Vagina (tissue), 2 donors: ENCODE results near the gene PSMG3. TPM values are rescaled to one million over a fixed set of nuclear protein-coding genes. Genes with fewer than 3 reads are reported as not detected.

Experiments
- DNase-seq, 2 donors: peaks; one replicate each; pipeline ENCODE4 v3.0.0-alpha.2; 2017; ENCODE audit errors: extremely low spot score in 2 of 2
- H3K27ac ChIP-seq: fragments of 200-600 bp; sonication (generic); one replicate; pipeline ENCODE4 v1.5.1; 2019
- H3K27me3 ChIP-seq: fragments of 200-600 bp; sonication (generic); one replicate; pipeline ENCODE4 v1.5.1; 2019
- H3K36me3 ChIP-seq, 2 donors: fragments of 200-600 bp; sonication (generic); one replicate each; pipeline ENCODE4 v1.5.1; 2017 to 2019
- H3K4me1 ChIP-seq: fragments of 200-600 bp; sonication (generic); one replicate; pipeline ENCODE4 v1.5.1; 2019
- H3K4me3 ChIP-seq, 2 donors: fragments of 200-600 bp; sonication (generic); 1 replicate in 1 of 2; 2 replicates in 1 of 2; pipeline ENCODE4 v1.5.1; 2016 to 2019
- H3K9me3 ChIP-seq: fragments of 200-600 bp; sonication (generic); one replicate; pipeline ENCODE4 v1.5.1; 2019
- POLR2A ChIP-seq, 2 donors: fragments of 450-650 bp; IDR thresholded peaks; one replicate each; pipeline ENCODE4 v1.6.1; 2017; ENCODE audit warnings: antibody characterized with exemption in 2 of 2, mild to moderate bottlenecking in 2 of 2, moderate library complexity in 2 of 2
- POLR2AphosphoS5 ChIP-seq, 2 donors: sonication (generic); formaldehyde crosslinking; IDR thresholded peaks; one replicate each; pipeline ENCODE4 v1.9.0; 2017; ENCODE audit warnings: antibody characterized with exemption in 2 of 2, mild to moderate bottlenecking in 2 of 2, low read depth in 1 of 2; ENCODE audit not compliant: insufficient read depth in 1 of 2
- intact Hi-C: fragments of 100-400 bp; cut with DNase I; formaldehyde crosslinking; loops from one replicate; pipeline ENCODE4 v1.15.1; 2023
- total RNA-seq: library from RNA; depleted of rRNA; stranded (reverse); fragments of >200 nt; gene quantifications from one replicate; pipeline ENCODE4 v1.2.3, GENCODE V29; 2016
- TF ChIP-seq, protein P1 (sequence below), 3 experiments: fragments of 450-650 bp in 2 of 3; fragments of 200-600 bp in 1 of 3; sonication (generic) in 1 of 3; IDR thresholded peaks; one replicate each; pipeline ENCODE4 v1.5.1; 2017 to 2019; ENCODE audit warnings: antibody characterized with exemption in 3 of 3, mild to moderate bottlenecking in 2 of 3, moderate library complexity in 2 of 3

PSMG3 gene
- total RNA-seq, 1 donor from 2014 or later = 49.6 TPM

DNA sequence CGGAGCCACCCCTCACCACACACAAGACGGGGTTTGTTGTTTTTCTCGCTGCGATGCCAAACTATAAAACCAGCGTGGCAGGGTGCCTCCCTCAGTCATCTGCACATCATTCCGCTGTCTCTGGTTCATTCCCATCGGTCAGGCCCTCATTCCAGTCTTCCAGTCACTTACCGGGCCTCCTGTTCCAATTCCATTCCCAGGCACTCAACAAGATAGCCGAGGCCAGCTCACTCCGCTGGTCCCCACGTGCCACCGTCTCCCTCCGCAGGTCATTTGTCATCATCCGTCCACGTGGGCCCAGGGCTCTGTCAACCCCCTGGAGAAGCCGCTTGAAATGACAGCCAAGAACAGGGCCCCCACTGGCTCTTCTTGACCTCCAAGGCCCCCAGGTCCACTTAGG is 7.7 kb downstream of the PSMG3 start:
- TF ChIP-seq, protein P1, sequence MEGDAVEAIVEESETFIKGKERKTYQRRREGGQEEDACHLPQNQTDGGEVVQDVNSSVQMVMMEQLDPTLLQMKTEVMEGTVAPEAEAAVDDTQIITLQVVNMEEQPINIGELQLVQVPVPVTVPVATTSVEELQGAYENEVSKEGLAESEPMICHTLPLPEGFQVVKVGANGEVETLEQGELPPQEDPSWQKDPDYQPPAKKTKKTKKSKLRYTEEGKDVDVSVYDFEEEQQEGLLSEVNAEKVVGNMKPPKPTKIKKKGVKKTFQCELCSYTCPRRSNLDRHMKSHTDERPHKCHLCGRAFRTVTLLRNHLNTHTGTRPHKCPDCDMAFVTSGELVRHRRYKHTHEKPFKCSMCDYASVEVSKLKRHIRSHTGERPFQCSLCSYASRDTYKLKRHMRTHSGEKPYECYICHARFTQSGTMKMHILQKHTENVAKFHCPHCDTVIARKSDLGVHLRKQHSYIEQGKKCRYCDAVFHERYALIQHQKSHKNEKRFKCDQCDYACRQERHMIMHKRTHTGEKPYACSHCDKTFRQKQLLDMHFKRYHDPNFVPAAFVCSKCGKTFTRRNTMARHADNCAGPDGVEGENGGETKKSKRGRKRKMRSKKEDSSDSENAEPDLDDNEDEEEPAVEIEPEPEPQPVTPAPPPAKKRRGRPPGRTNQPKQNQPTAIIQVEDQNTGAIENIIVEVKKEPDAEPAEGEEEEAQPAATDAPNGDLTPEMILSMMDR (IDR thresholded peaks at IDR 0.05) = no peak
- no peak for TF ChIP-seq POLR2AphosphoS5 (IDR thresholded peaks at IDR 0.05; ENCODE audit: insufficient read depth in 1 of 2, low read depth in 1 of 2)
- no peak for TF ChIP-seq POLR2A (IDR thresholded peaks at IDR 0.05)
- Histone ChIP-seq H3K9me3 (no peaks in the 10 kb centered on the region), H3K4me1 (peaks cover 19% of the 10 kb centered on the region), H3K27me3 (no peaks in the 10 kb centered on the region), H3K4me3 (no peak overlapping the region), H3K27ac (no peak overlapping the region), H3K36me3 (no peaks in the 10 kb centered on the region)
- intact Hi-C loops = loop anchor here (10.0 kb wide), 1 partner anchor 57 kb away; the partner anchor contains the start of gene INTS1
- DNase-seq = no peak

DNA sequence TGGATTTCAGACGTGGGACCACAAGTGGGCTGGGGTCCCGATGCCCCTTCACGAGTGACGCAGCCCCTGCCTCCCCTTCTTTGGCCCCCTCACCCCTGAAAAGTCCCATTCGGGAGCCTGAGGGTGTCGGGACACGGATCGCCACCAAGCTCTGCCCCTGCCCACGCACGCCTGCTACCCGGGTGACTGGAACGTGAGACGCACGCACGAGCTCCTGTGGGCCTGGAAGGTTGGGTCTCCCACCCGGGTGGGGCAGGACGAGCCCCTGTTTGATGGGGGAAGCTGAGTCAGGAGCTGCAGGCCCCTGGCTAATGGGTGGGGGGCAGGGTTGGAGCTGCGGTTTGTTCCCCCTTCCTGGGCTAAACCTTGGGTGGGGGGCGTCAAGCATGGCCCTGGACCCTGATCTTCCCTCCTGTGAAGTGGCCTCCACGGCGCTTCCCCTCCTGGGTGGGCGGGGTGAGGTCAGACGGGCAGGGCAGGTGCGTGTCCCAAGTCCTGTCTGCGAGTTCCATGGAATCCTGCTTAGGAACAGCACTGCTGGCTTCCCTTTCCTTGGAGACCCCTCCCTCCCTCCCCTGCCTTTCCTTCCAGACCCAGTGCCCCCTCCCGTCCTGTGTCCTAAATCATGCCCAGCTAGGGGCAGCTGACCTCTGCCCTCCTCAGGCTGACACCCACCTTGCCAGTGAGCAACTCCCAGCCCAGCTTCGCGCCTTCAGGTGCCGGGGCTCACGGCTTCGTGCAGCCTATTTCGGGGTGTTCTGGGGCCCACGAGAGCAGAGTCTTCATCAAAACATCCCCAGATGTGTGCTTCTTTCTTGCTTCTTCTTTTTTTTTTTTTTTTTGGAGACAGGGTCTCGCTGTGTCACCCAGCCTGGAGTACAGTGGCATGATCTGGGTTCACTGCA is 8.5 kb downstream of the PSMG3 start:
- DNase-seq = no peak
- H3K4me1 ChIP-seq = peaks cover 12% of the 10 kb centered on the region
- no peaks in the 10 kb centered on the region for H3K9me3 ChIP-seq
- no peak for TF ChIP-seq POLR2A (IDR thresholded peaks at IDR 0.05)
- no peak for TF ChIP-seq POLR2AphosphoS5 (IDR thresholded peaks at IDR 0.05; ENCODE audit: insufficient read depth in 1 of 2, low read depth in 1 of 2)
- TF ChIP-seq, protein P1 (IDR thresholded peaks at IDR 0.05) = no peak
- no peaks in the 10 kb centered on the region for H3K27me3 ChIP-seq
- peak overlapping the region; percentile 78 for H3K27ac ChIP-seq
- H3K4me3 ChIP-seq = no peak overlapping the region
- intact Hi-C loops = loop anchor here (10.0 kb wide), 1 partner anchor 56 kb away; the partner anchor contains the start of gene INTS1
- H3K36me3 ChIP-seq = no peaks in the 10 kb centered on the region

GRCh38 chr7:1560620-1561031 is 9.2 kb downstream of the PSMG3 start:
- intact Hi-C loops = loop anchor here (10.0 kb wide), 1 partner anchor 56 kb away; the partner anchor contains the start of gene INTS1
- Histone ChIP-seq H3K27me3 (no peaks in the 10 kb centered on the region), H3K4me1 (peaks cover 17% of the 10 kb centered on the region), H3K27ac (peak overlapping the region; percentile 78), H3K4me3 (peak overlapping the region in 1 of 2 donors; percentile 39), H3K36me3 (no peaks in the 10 kb centered on the region), H3K9me3 (no peaks in the 10 kb centered on the region)
- DNase-seq = no peak
- TF ChIP-seq, protein P1 (IDR thresholded peaks at IDR 0.05) = no peak
- no peak for TF ChIP-seq POLR2AphosphoS5 (IDR thresholded peaks at IDR 0.05; ENCODE audit: insufficient read depth in 1 of 2, low read depth in 1 of 2)
- no peak for TF ChIP-seq POLR2A (IDR thresholded peaks at IDR 0.05)

DNA sequence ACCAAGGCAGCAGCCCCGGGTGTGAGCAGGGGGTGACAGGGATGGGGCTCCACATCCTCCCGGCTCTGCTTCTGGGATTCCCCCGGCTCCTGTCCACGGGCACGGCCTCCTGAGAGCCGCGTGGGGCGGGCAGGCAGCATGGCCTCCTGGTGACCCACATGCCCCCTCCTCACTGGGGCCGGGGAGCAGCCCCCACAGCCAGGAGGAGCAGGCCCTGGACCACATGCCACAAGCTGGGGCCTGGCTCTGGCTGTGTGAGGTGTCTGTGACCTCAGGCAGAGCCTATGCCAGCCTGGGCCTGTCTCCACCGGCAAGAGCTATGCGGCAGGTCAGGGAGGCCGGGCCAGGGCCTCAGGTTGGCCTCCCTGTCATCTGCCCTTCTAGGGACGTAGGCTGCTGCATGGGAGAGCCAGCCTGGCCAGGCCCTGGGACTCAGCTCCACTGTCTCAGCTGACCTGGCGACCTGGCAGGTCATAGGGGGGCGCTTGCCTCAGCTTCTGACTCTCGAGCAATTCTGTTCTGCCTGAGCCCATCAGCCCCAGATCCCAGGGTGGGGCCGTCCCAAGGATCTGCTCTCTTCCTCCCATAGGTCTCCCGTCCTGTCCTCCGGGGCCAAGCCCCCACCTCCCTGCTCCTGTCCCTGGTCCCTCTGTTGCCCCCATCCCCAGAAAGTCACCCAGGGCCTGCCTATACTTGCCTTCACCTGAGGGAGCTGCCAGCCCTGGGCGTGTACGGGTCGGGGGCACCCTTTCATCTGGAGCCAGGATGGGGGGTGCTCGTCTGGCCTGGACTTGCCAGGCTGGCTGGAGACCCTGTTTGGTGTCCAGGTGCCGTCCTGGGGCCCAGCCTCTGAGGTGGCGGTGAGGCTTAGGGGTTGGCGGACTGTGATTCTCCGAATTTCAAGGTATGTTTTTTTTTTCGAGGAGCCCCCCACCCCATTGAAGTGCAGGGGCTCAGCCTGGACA is 9.9 kb downstream of the PSMG3 start:
- no peaks in the 10 kb centered on the region for H3K9me3 ChIP-seq
- TF ChIP-seq POLR2A (IDR thresholded peaks at IDR 0.05) (no peak), POLR2AphosphoS5 (IDR thresholded peaks at IDR 0.05; ENCODE audit: insufficient read depth in 1 of 2, low read depth in 1 of 2) (peak in 1 of 2 donors; percentile 11)
- TF ChIP-seq, protein P1 (IDR thresholded peaks at IDR 0.05) = no peak
- no peak for DNase-seq
- H3K4me1 ChIP-seq = peaks cover 24% of the 10 kb centered on the region
- peak overlapping the region in 1 of 2 donors; percentile 39 for H3K4me3 ChIP-seq
- peak overlapping the region; percentile 78 for H3K27ac ChIP-seq
- H3K27me3 ChIP-seq = no peaks in the 10 kb centered on the region
- H3K36me3 ChIP-seq = no peaks in the 10 kb centered on the region
- intact Hi-C loops = loop anchor here (10.0 kb wide), 1 partner anchor 55 kb away; the partner anchor contains the start of gene INTS1
